Activated CD4-positive, alpha-beta T cell treated with anti-CD3 and anti-CD28 coated beads, Interleukin-2, Interleukin-6, amounts not matched to agents 100 ng/mL and 50 ng/mL, durations not matched to agents 16 hours and 8 hours (primary cell): ENCODE measurements around the gene MTCH1.
"Not testable (repeated sequence)": the region's sequence is repeated elsewhere in the genome, so short reads cannot be mapped to it uniquely, and the experiment has no call there.

Experiments
- DNase-seq: peaks from one replicate; pipeline ENCODE4 v3.0.0-alpha.2; 2020

Gene MTCH1

DNA sequence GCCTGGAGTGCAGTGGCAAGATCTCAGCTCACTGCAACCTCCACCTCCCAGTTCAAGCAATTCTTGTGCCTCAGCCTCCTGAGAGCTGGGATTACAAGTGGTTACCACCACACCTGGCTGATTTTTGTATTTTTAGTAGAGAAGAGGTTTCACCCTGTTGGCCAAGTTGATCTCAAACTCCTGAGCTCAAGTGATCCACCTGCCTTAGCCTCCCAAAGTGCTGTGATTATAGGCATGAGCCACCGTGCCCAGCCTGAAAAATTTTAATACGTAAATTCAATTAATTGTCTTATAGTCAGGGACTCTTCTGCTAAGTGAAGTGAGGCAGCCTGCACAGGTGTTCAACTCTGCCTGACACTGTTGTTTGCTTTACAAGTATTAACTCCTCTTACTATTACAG is 4.4 kb upstream of the MTCH1 start:
- DNase-seq: not testable (repeated sequence)

DNA sequence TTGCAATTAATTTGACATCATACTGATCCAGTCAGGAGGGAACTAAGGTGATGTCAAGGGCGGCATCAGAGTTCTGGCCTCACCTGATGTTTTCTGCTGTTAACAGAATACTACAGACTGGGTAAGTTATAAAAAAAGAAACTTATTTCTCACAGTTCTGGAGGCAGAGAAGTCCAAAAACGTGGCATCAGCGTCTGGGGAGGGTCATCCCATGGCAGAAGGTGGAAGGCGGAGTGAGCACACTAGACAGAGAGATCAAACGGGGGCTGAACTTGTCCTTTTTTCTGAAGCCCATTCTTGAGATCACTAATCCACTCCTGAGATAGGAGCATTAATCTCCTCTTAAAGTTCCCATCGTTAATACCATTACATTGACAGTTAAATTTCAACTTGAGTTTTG is 3.3 kb upstream of the MTCH1 start:
- DNase-seq: no peak

DNA sequence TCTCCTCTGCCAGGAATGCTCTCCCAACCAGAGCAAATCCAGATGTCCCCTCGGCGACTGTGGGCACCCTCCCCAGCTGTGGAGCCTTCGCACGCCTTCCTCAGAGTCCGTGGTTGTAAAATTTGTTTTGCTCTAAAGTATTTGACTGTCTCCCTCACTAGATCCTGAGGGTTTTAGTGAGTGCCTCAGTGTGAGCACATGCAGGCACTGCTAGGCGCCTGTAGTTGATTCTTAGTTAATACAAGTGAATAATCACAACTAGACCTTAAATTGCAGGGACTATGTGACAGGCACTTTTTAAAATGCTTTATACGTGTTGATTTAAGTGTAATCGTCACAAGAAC is 680 bp upstream of the MTCH1 start:
- peak; percentile 18 for DNase-seq

DNA sequence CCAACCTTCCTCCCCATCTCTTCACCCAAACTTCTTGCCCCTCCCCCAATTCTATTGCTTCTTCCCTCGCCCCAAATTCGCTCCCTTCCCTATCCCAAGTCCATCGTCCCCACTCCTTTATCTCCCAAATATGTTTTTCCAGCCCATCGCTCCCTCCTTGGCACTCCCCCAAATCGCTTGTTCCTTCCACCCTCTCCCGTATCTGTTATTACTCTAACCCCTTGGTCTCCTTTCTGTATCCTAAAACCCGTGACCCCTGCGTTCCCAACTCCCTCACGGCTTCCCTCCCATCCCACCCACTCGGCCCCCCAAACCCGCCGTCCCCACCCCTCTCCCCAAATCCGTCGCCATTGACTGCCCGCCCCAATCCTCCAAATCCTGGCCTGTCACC is 584 bp downstream of the MTCH1 start:
- no peak for DNase-seq

DNA sequence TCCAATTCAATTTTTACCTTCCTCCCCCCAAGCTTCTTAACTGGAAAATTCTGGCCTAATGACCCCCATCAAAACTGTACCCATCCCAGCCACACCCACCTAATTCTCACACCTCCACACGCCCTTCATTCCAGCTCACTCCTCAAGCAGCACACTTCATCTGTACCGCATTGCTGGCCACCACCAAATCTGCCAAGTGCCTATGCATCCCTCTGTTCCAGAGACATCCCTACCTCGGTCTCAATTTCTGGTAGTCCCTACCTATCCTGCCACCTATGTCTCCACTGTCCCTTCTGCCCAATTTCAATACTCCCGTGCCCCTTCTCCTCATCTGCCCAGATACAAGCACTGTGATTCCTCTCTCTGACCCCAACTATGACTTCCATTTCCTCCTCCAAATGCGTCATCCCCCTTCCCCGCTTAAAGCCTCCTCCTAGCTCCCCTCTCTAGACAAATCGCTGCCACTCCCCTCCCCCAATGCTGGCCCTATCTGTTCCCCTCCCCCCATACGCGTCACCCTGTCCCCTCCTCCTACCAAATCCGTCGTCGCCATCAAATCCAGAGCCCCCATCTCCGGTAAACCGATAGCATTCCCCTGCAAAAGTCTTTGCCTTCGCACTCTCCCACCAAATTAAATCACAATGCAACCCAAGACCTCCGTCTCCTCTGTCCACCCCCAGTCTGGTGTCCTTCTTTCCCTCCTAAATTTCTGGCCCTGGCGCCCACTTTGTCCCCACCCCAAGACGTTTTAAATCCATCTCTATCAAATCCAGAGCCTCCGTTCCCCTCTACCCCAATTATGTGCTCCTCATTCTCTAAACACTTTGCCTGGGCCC is 1.2 kb downstream of the MTCH1 start:
- DNase-seq: peak; percentile 75

DNA sequence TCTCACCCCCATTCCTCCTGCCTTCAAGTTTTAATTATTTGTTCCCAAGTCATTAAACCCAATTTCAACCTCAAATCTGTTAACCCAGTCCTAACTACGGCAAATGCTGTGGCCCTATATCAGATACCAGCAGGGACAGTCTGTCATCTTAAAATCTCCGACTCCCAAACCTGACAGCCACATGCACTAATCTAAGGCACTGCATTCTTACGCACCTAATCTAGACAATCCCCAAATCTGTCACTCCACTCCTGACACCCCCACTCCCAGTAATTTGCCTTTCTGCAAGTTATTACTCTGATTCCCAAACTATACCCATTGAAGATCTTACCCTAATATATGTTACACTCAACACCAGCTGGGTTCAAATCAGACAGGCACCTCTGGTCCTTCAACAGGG is 2.5 kb downstream of the MTCH1 start:
- no peak for DNase-seq

DNA sequence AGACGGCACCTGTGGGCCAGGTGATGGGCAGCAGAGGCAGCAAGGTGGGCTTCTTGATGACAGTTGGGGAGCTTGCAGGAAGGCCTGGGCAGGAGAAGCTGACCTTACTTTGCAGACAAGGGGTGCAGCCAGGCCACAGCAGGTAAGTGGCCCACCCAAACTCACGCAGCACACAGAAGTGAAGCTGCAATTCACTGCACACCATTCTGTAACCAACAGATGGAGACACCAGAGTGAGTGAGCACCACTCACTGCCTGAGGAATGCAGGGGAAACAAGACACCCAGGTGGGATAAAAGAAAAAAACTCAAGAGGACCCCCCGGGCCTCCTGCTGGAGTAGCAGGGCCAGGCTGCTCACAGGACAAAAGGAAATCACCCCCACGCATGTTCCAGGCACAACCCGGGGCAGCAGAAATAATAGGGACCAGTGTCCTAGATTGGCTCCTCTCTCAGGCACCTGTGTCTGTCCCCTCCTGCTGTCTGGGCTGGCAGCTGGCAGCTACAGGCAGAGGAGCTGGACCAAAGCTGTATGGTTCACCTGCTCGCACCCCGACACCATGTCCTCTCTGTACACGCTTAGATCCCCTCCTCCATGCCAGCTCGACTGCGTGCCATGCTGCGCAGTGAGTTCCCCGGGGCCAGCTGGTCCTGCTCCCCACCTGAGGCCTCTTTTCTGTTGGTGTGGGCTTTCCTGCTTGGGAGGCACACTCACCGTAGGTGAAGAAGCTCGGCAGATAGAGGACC is 4.9 kb downstream of the MTCH1 start:
- DNase-seq: no peak

DNA sequence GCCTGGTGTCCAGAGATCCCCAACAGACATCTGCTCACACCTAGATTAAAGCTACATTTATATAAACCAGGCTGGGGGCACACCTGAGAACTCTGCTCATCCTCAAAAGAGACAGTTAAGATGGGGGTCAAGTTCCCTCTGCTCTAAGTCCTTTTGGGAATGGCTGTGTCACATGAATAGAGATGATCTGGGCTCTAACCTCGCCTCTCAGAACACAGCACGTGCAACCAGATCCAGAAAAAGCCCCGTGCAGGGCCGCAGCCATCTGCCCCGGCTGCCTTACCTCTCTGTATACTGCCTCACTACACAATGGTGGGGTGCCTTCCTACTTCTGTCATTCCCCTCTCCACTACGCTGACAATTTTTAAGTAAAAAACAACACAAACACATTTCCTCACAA is 5.9 kb downstream of the MTCH1 start:
- DNase-seq: no peak

DNA sequence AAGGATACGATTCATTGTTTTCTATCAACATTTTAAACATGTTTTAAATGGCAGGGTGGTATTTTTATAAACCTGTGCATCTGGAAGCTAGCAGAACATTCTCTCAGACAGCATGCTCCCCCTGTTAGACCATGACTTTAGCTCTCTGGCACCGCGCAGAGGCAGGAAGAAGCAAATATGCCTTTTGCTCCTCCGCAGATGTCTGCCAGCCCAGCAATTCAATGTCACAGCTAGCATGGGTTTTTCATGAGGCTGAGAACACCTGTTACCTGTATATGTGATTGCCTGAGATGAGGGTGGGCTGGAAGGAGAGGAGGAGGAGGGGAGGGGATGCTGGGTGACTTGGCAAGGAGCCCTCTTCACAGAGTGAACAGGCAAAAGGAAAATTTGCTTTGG is 6.7 kb downstream of the MTCH1 start:
- DNase-seq: peak; percentile 49

DNA sequence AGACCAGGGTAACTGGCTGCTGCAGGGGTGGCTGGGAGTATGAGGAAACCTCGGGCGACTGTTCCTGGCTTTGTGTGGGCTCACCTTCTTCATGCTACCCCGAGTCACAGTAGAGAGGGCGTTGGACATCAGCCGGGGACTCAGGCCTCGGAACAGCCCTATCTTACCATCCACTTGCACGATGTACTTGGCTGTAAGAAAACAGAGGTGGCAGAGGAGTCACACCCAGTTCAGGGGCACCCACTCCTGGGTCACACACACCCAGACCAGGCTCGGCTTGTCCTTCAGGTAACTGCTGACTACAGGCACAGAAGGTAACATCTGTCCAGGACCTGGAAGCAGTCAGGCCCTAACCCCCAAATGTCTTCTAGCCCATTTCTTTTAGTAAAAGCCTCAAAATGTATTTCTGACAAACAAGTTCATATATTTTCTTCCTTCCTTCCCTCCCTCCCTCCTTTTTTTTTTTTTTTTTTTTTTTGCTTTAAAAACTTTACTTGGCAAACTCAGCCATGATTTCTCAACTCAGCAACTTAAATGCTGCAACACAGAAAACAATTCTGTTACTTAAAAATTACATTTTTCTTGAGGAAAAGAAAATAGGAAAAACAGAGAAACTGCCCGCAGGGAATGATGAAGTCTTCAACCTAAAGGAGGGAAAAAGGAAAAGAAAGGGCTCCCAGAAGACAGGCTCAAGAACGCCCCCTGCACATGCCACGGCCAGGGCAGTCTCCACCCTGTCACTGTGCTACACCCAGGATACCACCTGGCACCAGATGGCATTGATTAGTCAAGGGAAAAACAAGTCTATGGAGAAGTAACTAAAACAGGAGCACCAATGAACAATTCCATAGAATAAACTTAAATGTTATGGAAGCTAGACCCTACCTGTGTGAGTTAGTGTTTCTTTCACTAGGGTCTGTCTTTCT is 7.3 kb downstream of the MTCH1 start:
- DNase-seq: no peak

DNA sequence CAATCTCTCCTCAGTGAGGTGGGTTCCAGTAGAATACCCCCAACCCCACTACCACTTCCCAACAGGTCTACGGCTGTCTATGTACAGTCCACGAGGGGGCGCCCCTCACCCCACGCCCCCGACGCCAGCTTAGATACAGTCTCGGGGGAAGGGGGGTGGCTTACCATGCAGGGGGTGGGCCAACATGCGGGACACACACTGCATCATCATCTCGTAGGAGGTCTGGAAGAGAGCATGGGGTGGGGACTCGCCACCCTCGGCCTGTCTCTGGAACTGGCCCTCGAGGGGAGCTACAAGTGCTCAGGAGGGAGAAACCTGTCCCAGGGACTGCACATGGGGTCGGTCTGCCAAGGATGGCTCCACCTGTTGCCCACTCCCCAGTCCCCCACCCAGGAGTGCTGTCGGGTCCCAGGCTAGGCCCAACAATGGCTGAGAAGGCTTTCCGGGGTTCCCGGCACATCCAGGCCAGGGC is 8.5 kb downstream of the MTCH1 start:
- DNase-seq: no peak

DNA sequence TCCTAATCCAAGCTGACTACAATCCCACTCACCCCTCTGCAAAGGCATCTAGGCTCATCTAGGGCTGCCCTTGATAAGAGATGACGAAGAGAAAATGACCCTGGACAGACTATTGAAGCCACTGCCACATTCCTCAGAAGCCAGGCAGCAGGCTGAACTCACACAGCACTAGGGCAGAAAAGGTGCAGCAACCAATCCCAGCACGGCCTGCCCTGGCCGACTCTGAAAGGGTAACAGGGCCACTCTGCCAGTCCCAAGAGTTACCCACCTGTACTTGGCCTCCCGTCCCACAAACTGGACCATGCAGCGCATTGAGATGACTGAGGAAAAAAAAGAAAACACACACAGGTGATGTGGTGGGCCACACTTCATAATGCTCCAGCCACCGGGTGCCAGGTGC is 9.1 kb downstream of the MTCH1 start:
- DNase-seq: no peak

DNA sequence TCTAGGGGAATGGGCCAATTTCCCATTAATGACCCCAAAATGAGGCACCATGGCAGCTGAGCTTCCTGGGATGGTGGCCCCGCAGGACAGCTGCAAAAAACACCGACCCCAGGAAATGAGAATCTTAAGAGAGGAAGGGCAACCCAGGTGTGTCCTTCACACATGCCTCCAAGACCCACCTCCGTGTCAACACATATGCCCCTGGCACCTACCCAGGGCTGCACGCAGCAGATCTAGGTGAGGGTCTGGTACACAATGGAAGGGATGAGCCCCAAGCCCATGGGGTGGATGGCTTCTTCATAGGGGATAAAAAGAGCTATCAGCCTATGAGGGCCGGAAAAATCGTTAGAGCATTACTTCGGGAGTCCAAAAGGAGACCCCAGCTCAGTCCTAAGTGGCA is 9.5 kb downstream of the MTCH1 start:
- DNase-seq: no peak

DNA sequence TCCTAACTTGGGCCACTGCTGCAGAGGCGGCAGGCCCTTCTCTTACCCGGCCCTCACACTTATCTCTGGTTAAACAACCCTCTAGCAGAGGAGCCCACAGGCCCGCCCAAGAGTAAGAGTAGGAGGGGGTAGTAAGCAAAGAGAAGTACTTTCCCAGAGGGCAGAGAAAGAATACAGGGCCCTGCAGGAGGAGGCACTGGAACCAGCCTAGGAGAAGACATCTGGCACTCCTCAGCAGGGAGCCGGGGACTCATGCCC is 10.1 kb downstream of the MTCH1 start:
- no peak for DNase-seq

DNA sequence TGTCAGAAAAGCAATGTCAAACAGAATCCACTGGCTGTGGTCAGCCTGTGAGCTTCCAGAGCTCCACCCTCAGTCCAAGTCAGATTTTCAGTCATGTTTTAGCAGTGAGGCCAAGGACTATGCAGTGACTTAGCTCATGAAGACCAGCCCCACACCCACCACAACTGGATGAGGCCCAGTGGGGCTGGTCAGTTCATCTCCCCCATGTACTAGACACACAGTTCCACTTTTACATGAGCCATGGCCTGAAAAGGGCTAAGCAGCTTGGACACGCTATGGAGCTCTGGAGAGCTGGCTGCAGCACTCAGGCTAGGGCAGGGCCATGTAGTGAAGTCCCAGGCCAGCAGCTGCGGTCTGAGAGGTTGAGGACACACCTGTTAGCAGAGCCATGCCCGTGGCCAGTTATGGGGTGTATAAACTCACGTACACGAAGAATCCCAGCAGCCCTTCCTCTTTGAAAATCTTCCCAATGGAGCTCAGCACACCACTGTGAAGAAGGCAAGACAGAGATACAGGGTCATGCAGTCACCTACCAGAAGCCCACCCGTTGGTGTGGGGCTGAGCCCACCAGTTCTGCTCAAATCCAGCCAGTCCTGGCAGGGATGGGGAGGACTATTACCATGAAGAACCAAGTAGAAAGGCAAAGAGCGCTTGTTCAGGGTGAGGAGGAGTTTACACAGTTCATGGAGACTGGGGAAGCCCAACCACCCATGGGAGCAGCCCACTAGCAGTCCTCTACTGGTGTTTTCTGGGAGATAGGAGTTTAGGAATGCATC is 10.6 kb downstream of the MTCH1 start:
- DNase-seq: no peak

DNA sequence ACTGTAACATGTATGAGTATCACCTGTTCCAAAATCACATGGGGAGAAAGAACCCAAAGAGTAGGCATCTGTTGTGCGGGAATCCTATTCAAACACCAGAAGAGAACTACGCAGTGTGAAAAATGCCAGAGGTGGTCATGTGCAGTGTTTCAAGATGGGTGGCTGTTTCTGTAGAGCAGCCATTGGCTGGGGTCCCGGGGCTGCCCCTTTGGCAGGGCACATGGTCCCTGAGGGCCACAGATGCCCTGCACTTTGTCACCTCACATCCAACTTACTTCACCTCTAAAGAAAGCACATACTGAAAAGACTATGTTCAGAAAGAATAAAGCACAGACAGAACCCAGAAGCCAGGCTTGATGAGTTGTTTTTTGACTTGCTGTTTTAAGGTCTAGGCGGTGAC is 12.3 kb downstream of the MTCH1 start:
- DNase-seq: no peak

DNA sequence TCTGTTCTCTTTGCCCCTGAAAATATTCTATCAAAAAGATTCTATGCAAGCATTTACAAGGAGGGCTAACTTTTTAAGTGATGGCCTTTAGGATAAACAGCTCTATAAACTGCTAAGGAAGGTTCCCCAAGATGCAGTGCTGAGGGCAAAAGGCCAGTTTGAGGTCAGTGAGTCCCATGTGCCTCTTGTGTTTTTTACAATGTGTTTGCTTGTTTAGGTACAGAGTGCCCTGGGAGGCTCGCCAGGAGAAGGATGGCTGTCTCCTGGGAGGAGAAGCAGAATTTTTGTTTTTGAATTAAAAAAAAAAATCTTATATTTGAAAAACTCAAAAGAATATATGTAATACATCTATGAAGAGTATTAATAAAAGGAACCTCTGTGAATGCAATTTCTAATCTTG is 12.8 kb downstream of the MTCH1 start:
- DNase-seq: no peak

DNA sequence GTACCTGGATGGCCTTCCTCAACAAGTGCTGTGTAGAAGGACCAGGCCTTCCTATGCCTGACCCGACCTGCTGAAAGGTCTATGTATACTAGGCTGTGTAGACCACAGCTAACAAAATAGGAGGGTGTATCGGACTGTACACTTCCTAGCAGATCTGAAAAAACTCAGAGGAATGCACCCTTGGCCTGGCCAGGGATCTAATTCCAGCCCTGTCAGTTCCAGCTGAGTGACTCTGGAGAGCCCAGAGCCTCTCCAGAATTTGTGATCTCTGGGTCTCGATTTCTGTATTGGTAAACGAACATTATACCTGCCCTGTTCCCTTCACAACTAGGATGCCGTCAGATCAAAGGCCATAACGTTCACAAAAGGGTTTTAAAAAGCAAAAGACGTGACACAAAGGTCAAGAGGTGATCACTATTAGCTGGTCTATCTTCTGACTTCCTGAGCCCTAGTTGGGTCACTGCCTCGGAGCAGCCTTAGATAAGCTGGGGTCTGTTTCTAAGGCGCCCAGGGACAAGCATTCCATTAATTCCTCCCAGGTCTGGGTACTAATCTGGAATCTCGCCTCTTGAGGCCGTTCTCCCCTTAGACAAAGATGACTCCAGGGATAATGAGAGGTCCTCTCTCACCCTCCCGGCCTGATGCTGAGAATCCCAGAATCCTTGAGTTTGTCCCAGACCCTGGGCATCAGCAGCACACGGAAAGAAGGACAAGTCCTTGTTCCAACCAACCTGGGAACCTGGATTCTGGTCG is 13.9 kb downstream of the MTCH1 start:
- no peak for DNase-seq

DNA sequence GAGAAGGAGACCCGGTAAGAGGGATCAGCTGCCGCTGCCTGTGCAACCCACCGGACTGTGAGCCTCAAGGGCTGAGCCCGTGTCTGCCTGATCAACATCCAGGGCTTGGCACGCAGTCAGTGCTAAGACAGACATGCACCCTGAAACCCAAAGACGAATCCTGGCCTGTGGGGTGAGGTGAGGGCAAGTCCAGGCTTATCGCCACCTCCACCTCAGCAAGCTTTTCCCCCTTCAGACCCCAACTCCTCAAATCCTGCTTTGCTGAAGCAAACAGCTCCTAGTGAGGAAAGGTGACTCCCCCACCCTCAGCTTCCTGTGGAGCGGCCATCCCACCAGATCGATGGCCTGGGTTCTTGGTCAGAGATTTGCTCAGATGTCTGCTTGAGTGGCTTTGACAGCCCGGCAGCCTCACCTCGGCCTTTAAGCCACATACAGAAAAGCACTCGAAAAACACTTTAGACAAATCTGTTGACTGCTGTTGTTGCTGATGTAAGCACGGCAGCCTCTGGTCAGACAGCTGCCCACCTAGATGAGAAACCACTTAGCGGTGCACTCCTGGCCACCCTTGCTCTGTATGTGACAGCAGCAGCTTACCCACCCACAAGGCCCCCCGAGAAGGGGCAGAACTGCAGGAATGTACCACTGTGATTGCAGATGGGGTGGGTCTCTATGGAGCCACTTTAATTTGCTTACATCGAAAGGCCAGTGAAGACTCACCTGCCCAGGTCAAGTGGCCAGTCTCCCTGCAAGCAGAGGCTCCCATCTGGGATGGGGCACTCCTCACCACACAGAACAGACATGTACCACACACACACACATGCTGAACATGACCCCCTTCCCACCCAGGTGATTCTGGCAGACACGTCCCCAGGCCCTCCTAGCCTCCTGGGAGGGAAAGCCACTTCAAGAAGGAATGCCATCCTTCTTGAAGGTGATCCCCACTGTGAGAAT is 14.8 kb downstream of the MTCH1 start:
- no peak for DNase-seq

DNA sequence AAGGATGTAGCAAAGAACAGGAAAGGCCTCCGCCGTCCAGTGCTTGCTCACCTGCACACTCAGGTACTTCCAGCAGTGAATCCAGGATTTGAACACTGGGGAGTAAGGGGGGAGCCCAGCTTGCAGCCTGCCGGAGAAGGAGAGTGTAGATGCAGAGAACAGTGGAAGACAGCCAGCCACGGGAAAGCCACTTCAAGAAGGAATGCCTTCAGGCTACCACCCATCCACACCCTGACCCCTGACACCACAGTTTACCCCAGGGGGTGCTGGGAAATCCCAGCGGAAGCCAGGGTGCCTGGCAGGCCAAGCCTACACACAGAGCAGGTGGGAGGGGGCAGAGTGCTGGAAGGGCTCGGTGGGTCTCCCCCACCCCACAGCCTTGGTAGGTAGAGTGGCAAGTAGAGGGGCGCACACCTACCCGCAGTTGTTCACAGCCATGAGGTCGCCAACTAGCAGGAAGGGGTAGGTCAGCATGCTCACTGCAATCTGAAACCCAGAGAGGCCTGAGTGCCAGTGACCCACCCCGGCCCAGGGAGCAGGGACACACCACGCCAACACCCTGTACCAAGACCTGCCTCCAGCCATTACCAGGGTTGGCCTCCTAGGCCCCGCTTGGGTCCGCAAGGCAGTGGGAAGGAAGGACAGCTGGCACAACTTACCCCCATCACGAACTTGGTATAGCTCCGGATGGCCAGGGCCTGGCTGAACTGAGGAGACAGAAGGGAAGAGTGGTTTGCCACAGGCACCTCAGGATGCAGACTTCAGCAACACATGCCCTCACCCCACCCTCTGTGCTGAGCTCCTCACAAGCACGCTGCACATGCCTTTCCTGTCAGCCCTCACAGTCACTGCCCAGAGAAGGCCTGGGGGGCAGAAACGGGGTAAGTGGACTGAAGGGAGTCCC is 15.8 kb downstream of the MTCH1 start:
- no peak for DNase-seq
